T-cell (primary cell): ENCODE measurements around the gene PLIN3. TPM values are rescaled to one million over a fixed set of nuclear protein-coding genes. Genes with fewer than 3 reads are reported as not detected.
"Not testable (repeated sequence)": the region's sequence is repeated elsewhere in the genome, so short reads cannot be mapped to it uniquely, and the experiment has no call there.

Experiments
- ATAC-seq, 4 experiments: fragments of 200-7000 bp in 3 of 4; fragments of 150-1000 bp in 1 of 4; cut with Tn5 transposase; replicated peaks in 1 of 4; 1 replicate in 3 of 4; 2 replicates in 1 of 4; pipeline ENCODE4 v1.10.0; 2021; ENCODE audit warnings: moderate library complexity in 3 of 4, mild to moderate bottlenecking in 2 of 4, moderate number of reproducible peaks in 1 of 4
- CTCF ChIA-PET, 2 donors: fragments of 300-600 bp; sonication (Branson Sonifier 250); formaldehyde crosslinking; loops; one replicate each; lab custom pipeline; 2022; ENCODE audit warnings: antibody characterized with exemption in 2 of 2; lab: Charles Lee
- POLR2A ChIA-PET, 2 donors: fragments of 300-600 bp; sonication (Branson Sonifier 250); formaldehyde crosslinking; loops; one replicate each; lab custom pipeline; 2022; ENCODE audit warnings: antibody characterized with exemption in 2 of 2; lab: Charles Lee
- DNase-seq, 35 experiments: peaks; one replicate each; pipeline versions ENCODE4 v3.0.0 to v3.0.0-alpha.2; 2013 to 2023
- H3K27ac ChIP-seq: one replicate; pipeline ENCODE4 v1.5.1; 2013; ENCODE audit warnings: low read length
- H3K27me3 ChIP-seq, 2 experiments: replicated peaks in 1 of 2; 1 replicate in 1 of 2; 2 replicates in 1 of 2; pipeline versions ENCODE4 v1.6.1 to v1.7.0; 2013; ENCODE audit warnings: low read length in 1 of 2, mixed read lengths in 1 of 2; ENCODE audit not compliant: control insufficient read depth in 2 of 2, insufficient read depth in 2 of 2; ENCODE audit errors: extremely low read depth in 1 of 2
- H3K36me3 ChIP-seq, 2 donors: 1 replicate in 1 of 2; 2 replicates in 1 of 2; pipeline versions ENCODE4 v1.6.1 to v1.7.0; 2013; ENCODE audit warnings: low read length in 1 of 2; ENCODE audit not compliant: control insufficient read depth in 2 of 2, insufficient read depth in 1 of 2; ENCODE audit errors: extremely low read depth in 1 of 2
- H3K4me1 ChIP-seq, 2 experiments: 1 replicate in 1 of 2; 2 replicates in 1 of 2; pipeline versions ENCODE4 v1.6.1 to v1.7.0; 2013; ENCODE audit warnings: low read length in 2 of 2, mixed read lengths in 1 of 2; ENCODE audit not compliant: insufficient read depth in 2 of 2, control insufficient read depth in 1 of 2; ENCODE audit errors: extremely low read depth in 1 of 2
- H3K4me3 ChIP-seq, 2 donors: 1 replicate in 1 of 2; 2 replicates in 1 of 2; pipeline versions ENCODE4 v1.5.1 to v1.7.0; 2013; ENCODE audit warnings: mild to moderate bottlenecking in 2 of 2, low read length in 1 of 2, moderate library complexity in 1 of 2; ENCODE audit not compliant: control insufficient read depth in 1 of 2; ENCODE audit errors: extremely low read depth in 1 of 2
- H3K9me3 ChIP-seq: 2 replicates; pipeline ENCODE4 v1.7.0; 2013
- H3K27ac Mint-ChIP-seq, 2 donors: one replicate each; pipeline ENCODE4 v1.8.0; 2020 to 2021; ENCODE audit warnings: mild to moderate bottlenecking in 2 of 2, mixed read lengths in 2 of 2
- H3K27me3 Mint-ChIP-seq, 2 donors: one replicate each; pipeline ENCODE4 v1.8.0; 2021 to 2022; ENCODE audit warnings: mixed read lengths in 2 of 2
- H3K36me3 Mint-ChIP-seq: one replicate; pipeline ENCODE4 v1.8.0; 2021; ENCODE audit warnings: mixed read lengths
- H3K4me1 Mint-ChIP-seq, 3 donors: one replicate each; pipeline ENCODE4 v1.8.0; 2020 to 2022; ENCODE audit warnings: mixed read lengths in 3 of 3, mild to moderate bottlenecking in 1 of 3
- H3K4me3 Mint-ChIP-seq, 3 donors: one replicate each; pipeline ENCODE4 v1.8.0; 2020 to 2022; ENCODE audit warnings: mild to moderate bottlenecking in 3 of 3, mixed read lengths in 3 of 3, moderate library complexity in 3 of 3
- H3K9me3 Mint-ChIP-seq, 3 donors: one replicate each; pipeline ENCODE4 v1.8.0; 2020 to 2022; ENCODE audit warnings: mixed read lengths in 3 of 3
- WGBS: methylation state at CpG from one replicate; pipeline ENCODE4 v1.1.5; 2013; ENCODE audit warnings: missing lambda C conversion rate; ENCODE audit not compliant: insufficient coverage; 5-methylcytosine and 5-hydroxymethylcytosine counted together
- total RNA-seq, 35 experiments: library from RNA in 6 of 35; stranded (reverse) in 6 of 35; fragments of 120-200 nt in 1 of 35; gene quantifications; one replicate each; pipeline versions ENCODE4 v1.2.1 to v1.2.4 and lab custom pipeline; 2013 to 2026

The PLIN3 gene
- total RNA-seq, 5 donors from 2014 or later (not counting 1 experiment from before 2014, with no cell fraction given) = 15.3 to 24.1 (median 21.8) TPM

GRCh38 chr19:4908781-4909155 is 41.3 kb upstream of the PLIN3 start:
- WGBS = 92% methylated on average over 10 of the region's 15 CpGs
- Histone ChIP-seq H3K27ac (no peak overlapping the region), H3K4me1 (peaks cover 14 to 58% of the 10 kb centered on the region in 2 experiments), H3K36me3 (peaks cover 3 to 4% of the 10 kb centered on the region in 2 donors), H3K4me3 (no peak overlapping the region), H3K9me3 (no peaks in the 10 kb centered on the region), H3K27me3 (peaks cover 0 to 4% of the 10 kb centered on the region in 2 experiments)
- no peaks in the 10 kb centered on the region for H3K27me3 Mint-ChIP-seq
- no peaks in the 10 kb centered on the region for H3K36me3 Mint-ChIP-seq
- no peak for ATAC-seq
- CTCF ChIA-PET = no interaction called here
- peak overlapping the region; percentile 61 to 67 (median 65) for H3K4me3 Mint-ChIP-seq
- H3K27ac Mint-ChIP-seq = no peak overlapping the region
- no peaks in the 10 kb centered on the region for H3K9me3 Mint-ChIP-seq
- peaks cover 44 to 57% (median 45%) of the 10 kb centered on the region in 3 donors for H3K4me1 Mint-ChIP-seq
- POLR2A ChIA-PET = no interaction called here
- DNase-seq = no peak

- peaks cover 3 to 4% of the 10 kb centered on the region in 2 donors for H3K36me3 ChIP-seq
- Mint-ChIP-seq H3K36me3 (no peaks in the 10 kb centered on the region), H3K27me3 (no peaks in the 10 kb centered on the region), H3K4me1 (peaks cover 40 to 55% (median 42%) of the 10 kb centered on the region in 3 donors), H3K9me3 (no peaks in the 10 kb centered on the region), H3K27ac (peak overlapping the region; percentile 45 to 56), H3K4me3 (peak overlapping the region; percentile 61 to 67 (median 65))
- ATAC-seq (no peak), DNase-seq (no peak)
- H3K27ac ChIP-seq = no peak overlapping the region
- POLR2A ChIA-PET = no interaction called here
- peaks cover 13 to 54% of the 10 kb centered on the region in 2 experiments for H3K4me1 ChIP-seq
- H3K27me3 ChIP-seq = peaks cover 0 to 4% of the 10 kb centered on the region in 2 experiments
- no peaks in the 10 kb centered on the region for H3K9me3 ChIP-seq
- 97% methylated on average over 4 of the region's 5 CpGs for whole genome bisulfite sequencing
- CTCF ChIA-PET = interaction anchor here in 1 of 2 donors (0.8 kb wide), 1 partner anchor 38 kb away, joined by 3 read pairs; no protein-coding TSS in a partner anchor
- no peak overlapping the region for H3K4me3 ChIP-seq
Observed at GRCh38 chr19:4908360-4908759, 40.9 kb upstream of the PLIN3 start.

- Histone ChIP-seq H3K27me3 (peaks cover 0 to 4% of the 10 kb centered on the region in 2 experiments), H3K27ac (no peak overlapping the region), H3K9me3 (no peaks in the 10 kb centered on the region), H3K36me3 (peaks cover 3 to 4% of the 10 kb centered on the region in 2 donors), H3K4me1 (peaks cover 10 to 40% of the 10 kb centered on the region in 2 experiments), H3K4me3 (no peak overlapping the region)
- H3K4me1 Mint-ChIP-seq = peaks cover 31 to 44% (median 33%) of the 10 kb centered on the region in 3 donors
- ChIA-PET POLR2A (no interaction called here), CTCF (interaction anchor here in 1 of 2 donors (0.6 kb wide), 1 partner anchor 54 kb away, joined by 4 read pairs; no protein-coding TSS in a partner anchor)
- H3K27ac Mint-ChIP-seq = no peak overlapping the region
- no peaks in the 10 kb centered on the region for H3K27me3 Mint-ChIP-seq
- H3K36me3 Mint-ChIP-seq = no peaks in the 10 kb centered on the region
- ATAC-seq = no peak
- DNase-seq = no peak
- H3K9me3 Mint-ChIP-seq = no peaks in the 10 kb centered on the region
- no peak overlapping the region for H3K4me3 Mint-ChIP-seq
- 97% methylated on average over 5 of the region's 8 CpGs for WGBS
Observed at GRCh38 chr19:4906963-4907362, 39.5 kb upstream of the PLIN3 start.

- ATAC-seq (no peak), DNase-seq (no peak)
- Histone ChIP-seq H3K36me3 (peaks cover 3 to 4% of the 10 kb centered on the region in 2 donors), H3K27ac (no peak overlapping the region), H3K9me3 (no peaks in the 10 kb centered on the region), H3K27me3 (peaks cover 0 to 4% of the 10 kb centered on the region in 2 experiments), H3K4me1 (peaks cover 0 to 24% of the 10 kb centered on the region in 2 experiments), H3K4me3 (no peak overlapping the region)
- Mint-ChIP-seq H3K9me3 (no peaks in the 10 kb centered on the region), H3K4me3 (no peak overlapping the region), H3K27me3 (no peaks in the 10 kb centered on the region), H3K36me3 (no peaks in the 10 kb centered on the region), H3K27ac (no peak overlapping the region), H3K4me1 (peaks cover 14 to 27% (median 25%) of the 10 kb centered on the region in 3 donors)
- CTCF ChIA-PET = interaction anchor here in 1 of 2 donors (0.8 kb wide), 1 partner anchor 32 kb away, joined by 3 read pairs; no protein-coding TSS in a partner anchor
- POLR2A ChIA-PET = no interaction called here
- WGBS = 94% methylated on average over 2 of the region's 3 CpGs
Observed at GRCh38 chr19:4904481-4904880, 37.0 kb upstream of the PLIN3 start.

- H3K36me3 ChIP-seq = peaks cover 3 to 9% of the 10 kb centered on the region in 2 donors
- POLR2A ChIA-PET = no interaction called here
- Mint-ChIP-seq H3K4me3 (no peak within 1 kb of the TSS), H3K27me3 (no peaks in the 10 kb centered on the region), H3K9me3 (no peaks in the 10 kb centered on the region), H3K36me3 (no peaks in the 10 kb centered on the region), H3K4me1 (peaks cover 5 to 17% (median 14%) of the 10 kb centered on the region in 3 donors), H3K27ac (peak within 1 kb of the TSS in 1 of 2 donors; percentile 34)
- no peak for DNase-seq
- CTCF ChIA-PET = no interaction called here
- H3K4me1 ChIP-seq = peaks cover 0 to 11% of the 10 kb centered on the region in 2 experiments
- ATAC-seq = no peak
- no peaks in the 10 kb centered on the region for H3K27me3 ChIP-seq
- WGBS = no CpG with 5 or more reads among the region's 7 CpGs
- no peaks in the 10 kb centered on the region for H3K9me3 ChIP-seq
- H3K4me3 ChIP-seq = no peak within 1 kb of the TSS
- H3K27ac ChIP-seq = no peak within 1 kb of the TSS
Observed at GRCh38 chr19:4902796-4903195, 35.3 kb upstream of the PLIN3 start, which contains the start of gene ARRDC5. ARRDC5 (minus strand) TSS chr19:4902896; CDS start chr19:4902825, 71 bp downstream.

GRCh38 chr19:4900879-4901278 is 33.4 kb upstream of the PLIN3 start:
- POLR2A ChIA-PET, H3K4me3 Mint-ChIP-seq, H3K4me1 Mint-ChIP-seq, H3K9me3 Mint-ChIP-seq, H3K27ac Mint-ChIP-seq, ATAC-seq, H3K9me3 ChIP-seq, H3K27ac ChIP-seq, H3K27me3 ChIP-seq, H3K27me3 Mint-ChIP-seq, CTCF ChIA-PET, H3K36me3 Mint-ChIP-seq, H3K4me3 ChIP-seq, DNase-seq, H3K4me1 ChIP-seq: not testable (repeated sequence)
- peaks cover 0 to 13% of the 10 kb centered on the region in 2 donors for H3K36me3 ChIP-seq
- 96% methylated on average over 7 of the region's 13 CpGs for WGBS
